B cell (primary cell): ENCODE results near the gene MRPS2. TPM values are rescaled to one million over a fixed set of nuclear protein-coding genes. Genes with fewer than 3 reads are reported as not detected.

Source experiments
- ATAC-seq: fragments of 200-7000 bp; cut with Tn5 transposase; one replicate; pipeline ENCODE4 v1.10.0; 2021; ENCODE audit warnings: low read depth, mild to moderate bottlenecking, moderate number of reproducible peaks, moderate library complexity
- CTCF ChIA-PET: fragments of 350-600 bp; sonication (Branson Sonifier 250); formaldehyde crosslinking; loops from one replicate; lab custom pipeline; 2021; ENCODE audit warnings: antibody characterized with exemption, inconsistent platforms; lab: Charles Lee
- POLR2A ChIA-PET: fragments of 350-600 bp; sonication (Branson Sonifier 250); formaldehyde crosslinking; loops from one replicate; lab custom pipeline; 2021; ENCODE audit warnings: antibody characterized with exemption; lab: Charles Lee
- DNase-seq: peaks from one replicate; pipeline ENCODE4 v3.0.0; 2013
- H2AFZ ChIP-seq: 2 replicates; pipeline ENCODE4 v1.6.1; 2012; ENCODE audit warnings: mild to moderate bottlenecking, low read depth, low read length; ENCODE audit not compliant: insufficient read depth, poor library complexity, severe bottlenecking
- H3K27ac ChIP-seq, 2 donors: 1 replicate in 1 of 2; 2 replicates in 1 of 2; pipeline ENCODE4 v1.5.1; 2012 to 2013; ENCODE audit warnings: low read length in 2 of 2, mild to moderate bottlenecking in 2 of 2, moderate library complexity in 1 of 2
- H3K27me3 ChIP-seq, 4 experiments: fragments of 200-600 bp in 1 of 4; sonication (generic) in 1 of 4; replicated peaks in 1 of 4; 1 replicate in 2 of 4; 2 replicates in 2 of 4; pipeline versions ENCODE4 v1.6.1 to v1.7.0; 2013 to 2016; ENCODE audit warnings: low read length in 3 of 4, mild to moderate bottlenecking in 2 of 4, mixed read lengths in 1 of 4, moderate library complexity in 1 of 4; ENCODE audit not compliant: insufficient read depth in 4 of 4, control insufficient read depth in 3 of 4; ENCODE audit errors: control extremely low read depth in 1 of 4
- H3K36me3 ChIP-seq, 2 experiments: replicated peaks in 1 of 2; 1 replicate in 1 of 2; 2 replicates in 1 of 2; pipeline versions ENCODE4 v1.6.1 to v1.7.1; 2013; ENCODE audit warnings: low read length in 1 of 2; ENCODE audit not compliant: insufficient read depth in 2 of 2, control insufficient read depth in 1 of 2; ENCODE audit errors: control extremely low read depth in 1 of 2, extremely low read depth in 1 of 2
- H3K4me1 ChIP-seq, 2 donors: fragments of 200-600 bp in 1 of 2; sonication (generic) in 1 of 2; 1 replicate in 1 of 2; 2 replicates in 1 of 2; pipeline versions ENCODE4 v1.5.1 to v1.6.1; 2013 to 2017; ENCODE audit warnings: low read length in 2 of 2; ENCODE audit not compliant: control insufficient read depth in 2 of 2, insufficient read depth in 2 of 2
- H3K4me2 ChIP-seq: replicated peaks from 2 replicates; pipeline ENCODE3; 2012; ENCODE audit warnings: mild to moderate bottlenecking, low read depth, low read length; ENCODE audit not compliant: poor library complexity, severe bottlenecking
- H3K4me3 ChIP-seq, 5 experiments: fragments of 200-600 bp in 1 of 5; sonication (generic) in 1 of 5; 1 replicate in 3 of 5; 2 replicates in 2 of 5; pipeline versions ENCODE4 v1.5.1 to v1.7.0; 2011 to 2016; ENCODE audit warnings: low read length in 4 of 5, mild to moderate bottlenecking in 4 of 5, low read depth in 2 of 5, control low read depth in 1 of 5, moderate library complexity in 1 of 5; ENCODE audit not compliant: insufficient read depth in 1 of 5; ENCODE audit errors: control extremely low read depth in 1 of 5, extremely low read depth in 1 of 5
- H3K79me2 ChIP-seq: fragments of 200-600 bp; sonication (generic); one replicate; pipeline ENCODE4 v1.6.0; 2016; ENCODE audit warnings: low read length; ENCODE audit not compliant: control insufficient read depth, insufficient read depth
- H3K9ac ChIP-seq: fragments of 200-600 bp; sonication (generic); 2 replicates; pipeline ENCODE4 v1.6.1; 2017; ENCODE audit warnings: mild to moderate bottlenecking, low read length, moderate library complexity
- H3K9me3 ChIP-seq, 3 donors: one replicate each; pipeline versions ENCODE4 v1.6.1 to v1.7.1; 2013; ENCODE audit warnings: low read length in 2 of 3; ENCODE audit not compliant: control insufficient read depth in 2 of 3, insufficient read depth in 1 of 3; ENCODE audit errors: control extremely low read depth in 1 of 3
- H4K20me1 ChIP-seq: 2 replicates; pipeline ENCODE4 v1.6.0; 2012; ENCODE audit warnings: mild to moderate bottlenecking, low read length; ENCODE audit not compliant: insufficient read depth, control insufficient read depth, poor library complexity, severe bottlenecking
- H3K27ac Mint-ChIP-seq: one replicate; pipeline ENCODE4 v1.8.0; 2021; ENCODE audit warnings: mixed read lengths
- H3K27me3 Mint-ChIP-seq: one replicate; pipeline ENCODE4 v1.8.0; 2021; ENCODE audit warnings: mixed read lengths
- H3K4me1 Mint-ChIP-seq: one replicate; pipeline ENCODE4 v1.8.0; 2021; ENCODE audit warnings: mixed read lengths
- H3K4me3 Mint-ChIP-seq: one replicate; pipeline ENCODE4 v1.8.0; 2021; ENCODE audit warnings: mixed read lengths
- H3K9me3 Mint-ChIP-seq: one replicate; pipeline ENCODE4 v1.8.0; 2022; ENCODE audit warnings: mixed read lengths; ENCODE audit not compliant: insufficient read depth
- EZH2 ChIP-seq: IDR thresholded peaks from 2 replicates; pipeline ENCODE4 v1.6.1; 2012; ENCODE audit warnings: borderline replicate concordance, low read depth, mild to moderate bottlenecking, moderate library complexity, low read length; ENCODE audit not compliant: insufficient read depth, poor library complexity, severe bottlenecking
- WGBS: methylation state at CpG from one replicate; pipeline ENCODE4 v1.1.5; 2013; ENCODE audit warnings: missing lambda C conversion rate; ENCODE audit not compliant: insufficient coverage; 5-methylcytosine and 5-hydroxymethylcytosine counted together
- intact Hi-C: fragments of 100-400 bp; cut with micrococcal nuclease; formaldehyde crosslinking; loops from one replicate; pipeline ENCODE4 v1.10.0; 2022
- polyA plus RNA-seq: library from polyadenylated mRNA; depleted of rRNA; stranded (reverse); fragments of >200 nt; gene quantifications from 2 replicates; pipeline ENCODE4 v1.2.3, GENCODE V29; 2012
- total RNA-seq, 2 donors: library from RNA; stranded (reverse); fragments of 120-200 nt in 1 of 2; gene quantifications; 1 replicate in 1 of 2; 2 replicates in 1 of 2; pipeline versions ENCODE4 v1.2.3 to v1.2.4, GENCODE V29; 2013 to 2022
- TF ChIP-seq, protein P1 (sequence below): fragments of 200-600 bp; IDR thresholded peaks from one replicate; pipeline ENCODE4 v1.8.0; 2022; ENCODE audit warnings: antibody characterized with exemption, mild to moderate bottlenecking

MRPS2 gene
- total and polyA plus RNA-seq, 2 donors (not counting 1 experiment from before 2014, with no cell fraction given), result 26.7 to 55.1 TPM

DNA sequence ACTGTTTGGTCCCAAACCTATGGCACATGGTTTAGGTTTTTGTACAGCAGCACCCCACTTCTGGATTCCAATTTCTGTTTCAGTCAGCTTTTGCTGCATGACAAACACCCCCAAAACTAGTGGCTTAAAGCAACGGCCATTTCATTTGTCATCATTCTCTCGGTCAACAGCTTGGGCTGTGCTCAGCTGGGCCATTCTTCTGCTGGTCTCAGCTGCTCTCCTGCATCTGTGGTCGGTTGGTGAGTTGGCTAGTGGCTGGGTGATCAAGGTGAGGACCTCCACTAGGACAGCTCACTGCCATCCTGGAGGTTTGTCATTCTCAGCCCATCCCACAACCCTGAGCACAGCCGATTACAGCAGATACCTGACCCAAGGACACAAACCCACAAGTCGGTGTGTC lies 45.7 kb upstream of the MRPS2 start:
- DNase-seq, result no peak
- Histone ChIP-seq H3K27ac (no peak overlapping the region), H3K4me3 (no peak overlapping the region), H3K36me3 (no peaks in the 10 kb centered on the region), H4K20me1 (no peaks in the 10 kb centered on the region), H3K9ac (no peak overlapping the region), H2AFZ (no peak overlapping the region), H3K79me2 (no peaks in the 10 kb centered on the region), H3K4me1 (no peaks in the 10 kb centered on the region), H3K9me3 (peaks cover 0 to 3% (median 0%) of the 10 kb centered on the region in 3 donors), H3K27me3 (no peaks in the 10 kb centered on the region), H3K4me2 (no peak overlapping the region)
- TF ChIP-seq, protein P1, sequence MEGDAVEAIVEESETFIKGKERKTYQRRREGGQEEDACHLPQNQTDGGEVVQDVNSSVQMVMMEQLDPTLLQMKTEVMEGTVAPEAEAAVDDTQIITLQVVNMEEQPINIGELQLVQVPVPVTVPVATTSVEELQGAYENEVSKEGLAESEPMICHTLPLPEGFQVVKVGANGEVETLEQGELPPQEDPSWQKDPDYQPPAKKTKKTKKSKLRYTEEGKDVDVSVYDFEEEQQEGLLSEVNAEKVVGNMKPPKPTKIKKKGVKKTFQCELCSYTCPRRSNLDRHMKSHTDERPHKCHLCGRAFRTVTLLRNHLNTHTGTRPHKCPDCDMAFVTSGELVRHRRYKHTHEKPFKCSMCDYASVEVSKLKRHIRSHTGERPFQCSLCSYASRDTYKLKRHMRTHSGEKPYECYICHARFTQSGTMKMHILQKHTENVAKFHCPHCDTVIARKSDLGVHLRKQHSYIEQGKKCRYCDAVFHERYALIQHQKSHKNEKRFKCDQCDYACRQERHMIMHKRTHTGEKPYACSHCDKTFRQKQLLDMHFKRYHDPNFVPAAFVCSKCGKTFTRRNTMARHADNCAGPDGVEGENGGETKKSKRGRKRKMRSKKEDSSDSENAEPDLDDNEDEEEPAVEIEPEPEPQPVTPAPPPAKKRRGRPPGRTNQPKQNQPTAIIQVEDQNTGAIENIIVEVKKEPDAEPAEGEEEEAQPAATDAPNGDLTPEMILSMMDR, result no peak
- TF ChIP-seq EZH2, result no peak
- Mint-ChIP-seq H3K27ac (no peak overlapping the region), H3K4me1 (no peaks in the 10 kb centered on the region), H3K4me3 (no peak overlapping the region), H3K9me3 (peaks cover 5% of the 10 kb centered on the region), H3K27me3 (peaks cover 23% of the 10 kb centered on the region)
- ATAC-seq, result no peak
- WGBS, result 87% methylated on average over 3 of the region's 5 CpGs
- ChIA-PET POLR2A (no interaction called here), CTCF (no interaction called here)
- intact Hi-C loops, result no loop called here

- Mint-ChIP-seq H3K9me3 (peaks cover 5% of the 10 kb centered on the region), H3K27ac (no peak overlapping the region), H3K27me3 (peaks cover 27% of the 10 kb centered on the region), H3K4me1 (no peaks in the 10 kb centered on the region), H3K4me3 (no peak overlapping the region)
- ChIA-PET CTCF (no interaction called here), POLR2A (no interaction called here)
- Histone ChIP-seq H3K36me3 (no peaks in the 10 kb centered on the region), H4K20me1 (no peaks in the 10 kb centered on the region), H3K4me3 (no peak overlapping the region), H3K9me3 (peaks cover 0 to 3% (median 0%) of the 10 kb centered on the region in 3 donors), H3K79me2 (no peaks in the 10 kb centered on the region), H2AFZ (no peak overlapping the region), H3K4me2 (no peak overlapping the region), H3K4me1 (no peaks in the 10 kb centered on the region), H3K27ac (no peak overlapping the region), H3K9ac (no peak overlapping the region), H3K27me3 (no peaks in the 10 kb centered on the region)
- intact Hi-C loops, result no loop called here
- DNase-seq (no peak), ATAC-seq (no peak)
- WGBS, result 90% methylated on average over 13 of the region's 23 CpGs
- no peak for TF ChIP-seq EZH2
- TF ChIP-seq, protein P1, result no peak
These were observed 45.0 kb upstream of the MRPS2 start for GRCh38 chr9:135455401-135456030.
